Tibial nerve (tissue), 4 donors: Measurements from ENCODE around the gene DAP. TPM values are rescaled to one million over a fixed set of nuclear protein-coding genes. Genes with fewer than 3 reads are reported as not detected.

Experiments used
- DNase-seq, 2 donors: peaks; one replicate each; pipeline ENCODE4 v3.0.0-alpha.2; 2019; ENCODE audit warnings: low spot score in 2 of 2
- H3K27ac ChIP-seq, 4 donors: fragments of 200-600 bp; sonication (generic) in 3 of 4; one replicate each; pipeline ENCODE4 v1.5.1; 2017 to 2019; ENCODE audit warnings: mild to moderate bottlenecking in 1 of 4
- H3K27me3 ChIP-seq, 2 donors: fragments of 200-600 bp; sonication (generic) in 1 of 2; one replicate each; pipeline versions ENCODE4 v1.5.1 to v1.6.0; 2017 to 2019
- H3K36me3 ChIP-seq, 3 donors: fragments of 200-600 bp; sonication (generic); one replicate each; pipeline ENCODE4 v1.5.1; 2018 to 2019
- H3K4me1 ChIP-seq, 4 donors: fragments of 200-600 bp; sonication (generic) in 3 of 4; one replicate each; pipeline ENCODE4 v1.5.1; 2017 to 2019
- H3K4me3 ChIP-seq, 4 donors: fragments of 200-600 bp; sonication (generic) in 3 of 4; one replicate each; pipeline ENCODE4 v1.5.1; 2017 to 2019; ENCODE audit warnings: mild to moderate bottlenecking in 1 of 4, moderate library complexity in 1 of 4
- H3K9me3 ChIP-seq, 4 donors: fragments of 200-600 bp; sonication (generic) in 3 of 4; one replicate each; pipeline ENCODE4 v1.5.1; 2017 to 2019
- CTCF ChIP-seq, 5 experiments: fragments of 200-600 bp in 3 of 5; fragments of 450-650 bp in 2 of 5; sonication (generic) in 3 of 5; IDR thresholded peaks; one replicate each; pipeline ENCODE4 v1.5.1; 2016 to 2019; ENCODE audit warnings: antibody characterized with exemption in 5 of 5, mild to moderate bottlenecking in 3 of 5, moderate library complexity in 2 of 5
- EP300 ChIP-seq, 2 donors: sonication (generic); formaldehyde crosslinking; IDR thresholded peaks; one replicate each; pipeline ENCODE4 v1.6.1; 2017; ENCODE audit warnings: antibody characterized with exemption in 2 of 2, mild to moderate bottlenecking in 1 of 2
- POLR2A ChIP-seq, 2 donors: fragments of 450-650 bp; IDR thresholded peaks; one replicate each; pipeline ENCODE4 v1.6.1; 2017; ENCODE audit warnings: antibody characterized with exemption in 2 of 2, mild to moderate bottlenecking in 2 of 2, moderate library complexity in 2 of 2
- WGBS, 2 donors: methylation state at CpG; one replicate each; pipeline ENCODE4 v1.1.5; 2018; 5-methylcytosine and 5-hydroxymethylcytosine counted together
- total RNA-seq, 4 donors: library from RNA; depleted of rRNA; stranded (reverse); fragments of >200 nt; gene quantifications; one replicate each; pipeline ENCODE4 v1.1.0, GENCODE V29; 2016

The DAP gene
- total RNA-seq, 4 donors from 2014 or later = 43.0 to 77.7 (median 50.0) TPM

- Histone ChIP-seq H3K27me3 (no peaks in the 10 kb centered on the region), H3K36me3 (no peaks in the 10 kb centered on the region), H3K9me3 (peaks cover 0 to 7% (median 0%) of the 10 kb centered on the region in 4 donors), H3K27ac (no peak overlapping the region), H3K4me1 (no peaks in the 10 kb centered on the region), H3K4me3 (no peak overlapping the region)
- no peak for DNase-seq
- 82 to 94% methylated on average over 4 of the region's 4 CpGs for WGBS, 2 donors
- no peak for TF ChIP-seq EP300 (IDR thresholded peaks at IDR 0.05)
- TF ChIP-seq CTCF (IDR thresholded peaks at IDR 0.05) = no peak
- TF ChIP-seq POLR2A (IDR thresholded peaks at IDR 0.05) = no peak
Observed at GRCh38 chr5:10775646-10776045, 14.6 kb upstream of the DAP start.

DNA sequence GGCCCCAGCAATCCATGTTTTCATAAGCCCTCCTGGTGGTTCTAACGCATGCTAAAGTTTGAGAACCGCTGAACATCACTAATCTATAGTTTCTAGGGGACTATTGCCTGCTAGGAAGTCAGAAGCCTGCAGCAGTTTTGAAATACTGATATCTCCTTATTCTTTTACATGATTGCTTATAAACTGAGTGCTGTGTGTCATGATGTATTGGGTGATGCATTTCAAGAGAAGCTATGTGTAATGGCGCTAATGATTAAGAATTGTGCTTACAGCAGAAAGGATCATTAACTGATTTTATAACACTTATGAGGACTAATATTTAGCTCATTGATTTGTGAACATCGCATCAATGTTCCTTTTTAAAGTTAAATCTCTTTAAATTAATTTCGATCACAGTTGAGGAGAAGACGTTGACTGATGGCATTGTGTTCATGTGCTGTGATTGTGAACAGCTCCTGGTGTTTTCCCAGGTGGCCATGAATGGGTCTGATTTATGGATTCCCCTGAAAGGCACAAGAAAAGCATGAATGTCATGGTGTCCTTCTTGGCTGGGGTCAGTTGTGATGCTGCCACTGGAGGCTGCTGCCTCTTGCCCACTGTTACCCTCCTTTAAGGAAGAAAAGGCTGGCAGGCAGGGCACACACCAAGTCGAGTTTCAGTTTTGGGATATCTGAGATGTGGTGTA, 12.0 kb upstream of the DAP start:
- H3K36me3 ChIP-seq = no peaks in the 10 kb centered on the region
- no peaks in the 10 kb centered on the region for H3K27me3 ChIP-seq
- TF ChIP-seq CTCF (IDR thresholded peaks at IDR 0.05) = no peak
- no peak for TF ChIP-seq EP300 (IDR thresholded peaks at IDR 0.05)
- no peak for TF ChIP-seq POLR2A (IDR thresholded peaks at IDR 0.05)
- WGBS, 2 donors = 83 to 85% methylated on average over 7 of the region's 7 CpGs
- H3K4me1 ChIP-seq = no peaks in the 10 kb centered on the region
- no peaks in the 10 kb centered on the region for H3K9me3 ChIP-seq
- DNase-seq = no peak
- H3K27ac ChIP-seq = no peak overlapping the region
- no peak overlapping the region for H3K4me3 ChIP-seq

DNA sequence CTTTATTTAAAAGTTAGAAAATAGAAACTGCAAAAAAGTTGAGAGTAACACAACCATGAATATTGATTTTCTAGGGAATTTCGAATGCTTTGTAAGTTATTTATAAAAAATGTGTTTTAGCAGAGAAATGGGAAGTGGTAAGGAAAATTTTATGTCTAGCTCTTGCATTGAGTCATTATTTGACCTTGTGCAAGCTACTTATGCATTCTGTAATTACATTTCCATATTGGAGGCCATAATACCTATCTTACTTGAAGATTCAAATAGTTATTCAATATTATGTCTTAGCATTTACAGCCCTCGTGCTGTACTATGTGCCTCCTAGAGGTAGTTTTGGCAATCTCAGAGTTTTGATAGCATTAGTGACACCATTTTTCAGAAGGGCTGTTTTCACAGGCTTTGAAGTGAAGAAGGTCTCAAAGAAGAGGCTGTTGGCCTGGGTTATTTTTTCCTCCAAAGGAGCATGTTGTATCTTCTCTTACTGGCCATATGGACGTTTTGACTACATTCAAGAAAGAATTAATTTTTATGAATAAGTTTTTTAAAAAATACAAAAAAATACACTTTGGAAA, 7.4 kb upstream of the DAP start:
- H3K4me1 ChIP-seq = no peaks in the 10 kb centered on the region
- no peaks in the 10 kb centered on the region for H3K36me3 ChIP-seq
- H3K27me3 ChIP-seq = no peaks in the 10 kb centered on the region
- TF ChIP-seq POLR2A (IDR thresholded peaks at IDR 0.05) (no peak), EP300 (IDR thresholded peaks at IDR 0.05) (no peak), CTCF (IDR thresholded peaks at IDR 0.05) (no peak)
- 49 to 77% methylated on average over 3 of the region's 3 CpGs for WGBS, 2 donors
- H3K4me3 ChIP-seq = no peak overlapping the region
- H3K27ac ChIP-seq = no peak overlapping the region
- no peak for DNase-seq
- no peaks in the 10 kb centered on the region for H3K9me3 ChIP-seq

DNA sequence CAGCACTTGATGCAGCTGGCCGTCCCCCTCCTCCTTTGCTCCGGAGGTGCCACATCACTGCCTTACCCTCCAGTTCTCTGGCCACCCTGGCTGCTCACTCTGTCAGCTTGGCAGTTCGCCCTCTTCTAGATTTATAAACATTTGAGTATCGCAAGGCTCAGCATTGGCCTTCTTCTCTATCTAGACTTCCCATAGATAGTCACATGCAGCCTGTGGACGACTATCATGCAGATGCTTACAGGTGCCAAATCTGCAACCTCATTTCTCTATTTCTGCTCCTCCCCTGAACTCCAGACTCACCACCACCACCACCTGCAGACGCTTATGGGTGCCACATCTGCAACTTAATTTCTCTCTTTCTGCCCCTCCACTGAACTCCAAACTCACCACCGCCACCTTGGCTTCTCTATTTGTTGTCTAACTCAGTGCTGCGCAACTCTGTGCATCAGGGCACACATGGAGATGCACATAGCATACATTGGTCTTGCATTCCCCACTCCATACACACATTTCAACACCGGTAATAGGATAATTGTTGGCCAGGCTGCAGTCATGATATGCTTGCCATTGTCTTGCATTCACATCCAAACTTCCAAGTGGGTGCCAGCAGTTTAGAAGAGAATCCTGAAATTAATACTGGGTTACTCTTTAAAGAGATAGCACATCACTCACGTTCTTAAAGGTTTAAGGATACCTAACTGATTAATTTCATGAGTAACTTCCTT, 1.9 kb upstream of the DAP start:
- Histone ChIP-seq H3K9me3 (no peaks in the 10 kb centered on the region), H3K27ac (peak overlapping the region in 2 of 4 donors; percentile 93 to 98), H3K27me3 (no peaks in the 10 kb centered on the region), H3K4me3 (no peak overlapping the region), H3K4me1 (peaks cover 0 to 42% (median 10%) of the 10 kb centered on the region in 4 donors), H3K36me3 (no peaks in the 10 kb centered on the region)
- DNase-seq = no peak
- WGBS, 2 donors = 84 to 91% methylated on average over 10 of the region's 10 CpGs
- TF ChIP-seq POLR2A (IDR thresholded peaks at IDR 0.05) (no peak), CTCF (IDR thresholded peaks at IDR 0.05) (no peak), EP300 (IDR thresholded peaks at IDR 0.05) (no peak)
